ENCODE data around the gene ADCK1. TPM values are rescaled to one million over a fixed set of nuclear protein-coding genes. Genes with fewer than 3 reads are reported as not detected.

Gene ADCK1
- total RNA-seq, 1 donor from 2014 or later = 7.7 TPM

- Mint-ChIP-seq H3K4me1 (ENCODE audit: low read depth) (no peaks in the 10 kb centered on the region), H3K27ac (ENCODE audit: unreplicated experiment) (no peak overlapping the region), H3K9me3 (ENCODE audit: low read depth) (peaks cover 8% of the 10 kb centered on the region), H3K27me3 (ENCODE audit: low read depth) (no peaks in the 10 kb centered on the region), H3K4me3 (ENCODE audit: unreplicated experiment) (no peak overlapping the region), H3K36me3 (ENCODE audit: low read depth) (peaks cover 2% of the 10 kb centered on the region)
- no peak for TF ChIP-seq CTCF (IDR thresholded peaks at IDR 0.05)
- DNase-seq (ENCODE audit: low spot score) = no peak
Measured at GRCh38 chr14:77920312-77920711, 120.4 kb downstream of the ADCK1 start.

GRCh38 chr14:77921818-77922217 lies 121.9 kb downstream of the ADCK1 start:
- H3K4me1 Mint-ChIP-seq (ENCODE audit: low read depth) = no peaks in the 10 kb centered on the region
- peaks cover 6% of the 10 kb centered on the region for H3K36me3 Mint-ChIP-seq (ENCODE audit: low read depth)
- H3K4me3 Mint-ChIP-seq (ENCODE audit: unreplicated experiment) = no peak overlapping the region
- peaks cover 8% of the 10 kb centered on the region for H3K9me3 Mint-ChIP-seq (ENCODE audit: low read depth)
- H3K27ac Mint-ChIP-seq (ENCODE audit: unreplicated experiment) = no peak overlapping the region
- no peaks in the 10 kb centered on the region for H3K27me3 Mint-ChIP-seq (ENCODE audit: low read depth)
- DNase-seq (ENCODE audit: low spot score) = no peak
- no peak for TF ChIP-seq CTCF (IDR thresholded peaks at IDR 0.05)

GRCh38 chr14:77923131-77923936 lies 123.4 kb downstream of the ADCK1 start:
- no peaks in the 10 kb centered on the region for H3K4me1 Mint-ChIP-seq (ENCODE audit: low read depth)
- H3K4me3 Mint-ChIP-seq (ENCODE audit: unreplicated experiment) = no peak overlapping the region
- H3K27me3 Mint-ChIP-seq (ENCODE audit: low read depth) = no peaks in the 10 kb centered on the region
- no peak for DNase-seq (ENCODE audit: low spot score)
- H3K27ac Mint-ChIP-seq (ENCODE audit: unreplicated experiment) = no peak overlapping the region
- no peak for TF ChIP-seq CTCF (IDR thresholded peaks at IDR 0.05)
- peaks cover 10% of the 10 kb centered on the region for H3K36me3 Mint-ChIP-seq (ENCODE audit: low read depth)
- H3K9me3 Mint-ChIP-seq (ENCODE audit: low read depth) = peaks cover 8% of the 10 kb centered on the region

- H3K36me3 Mint-ChIP-seq (ENCODE audit: low read depth) = peaks cover 11% of the 10 kb centered on the region
- no peak for DNase-seq (ENCODE audit: low spot score)
- no peak overlapping the region for H3K27ac Mint-ChIP-seq (ENCODE audit: unreplicated experiment)
- peaks cover 8% of the 10 kb centered on the region for H3K9me3 Mint-ChIP-seq (ENCODE audit: low read depth)
- H3K4me3 Mint-ChIP-seq (ENCODE audit: unreplicated experiment) = no peak overlapping the region
- TF ChIP-seq CTCF (IDR thresholded peaks at IDR 0.05) = no peak
- H3K27me3 Mint-ChIP-seq (ENCODE audit: low read depth) = no peaks in the 10 kb centered on the region
- no peaks in the 10 kb centered on the region for H3K4me1 Mint-ChIP-seq (ENCODE audit: low read depth)
Measured at GRCh38 chr14:77924141-77924948, 124.4 kb downstream of the ADCK1 start.

- H3K36me3 Mint-ChIP-seq (ENCODE audit: low read depth) = peaks cover 14% of the 10 kb centered on the region
- no peaks in the 10 kb centered on the region for H3K9me3 Mint-ChIP-seq (ENCODE audit: low read depth)
- no peak overlapping the region for H3K27ac Mint-ChIP-seq (ENCODE audit: unreplicated experiment)
- H3K4me1 Mint-ChIP-seq (ENCODE audit: low read depth) = no peaks in the 10 kb centered on the region
- no peak for DNase-seq (ENCODE audit: low spot score)
- no peaks in the 10 kb centered on the region for H3K27me3 Mint-ChIP-seq (ENCODE audit: low read depth)
- no peak overlapping the region for H3K4me3 Mint-ChIP-seq (ENCODE audit: unreplicated experiment)
- no peak for TF ChIP-seq CTCF (IDR thresholded peaks at IDR 0.05)
Measured at GRCh38 chr14:77926942-77927341, 127.0 kb downstream of the ADCK1 start.
